HG03159 (cell line): ENCODE measurements around the gene RREB1.

Experiments used
- ATAC-seq: cut with Tn5 transposase; IDR thresholded peaks from one replicate; pipeline ENCODE4 v1.9.1; 2021; ENCODE audit warnings: mild to moderate bottlenecking, moderate library complexity; ENCODE audit not compliant: unreplicated experiment

RREB1 gene

DNA sequence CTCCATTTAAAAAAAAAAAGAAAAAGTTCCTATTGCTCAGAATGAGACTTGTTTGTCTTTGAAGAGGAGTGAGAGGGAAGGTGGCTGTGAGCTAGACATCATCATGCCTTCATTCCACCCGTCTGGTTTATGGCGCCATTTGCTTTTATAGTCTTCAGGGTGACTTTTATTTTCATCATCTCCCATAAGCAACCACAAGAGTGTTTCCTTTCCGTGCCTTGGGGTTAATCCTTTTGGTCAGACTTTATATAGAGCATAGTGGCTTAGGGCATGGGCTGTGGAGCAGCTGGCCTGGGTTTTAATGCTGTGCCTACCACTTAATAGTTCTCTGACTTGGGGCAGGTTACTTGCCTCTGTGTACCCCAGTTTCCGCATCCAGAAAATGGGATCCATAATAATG lies 77.8 kb downstream of the RREB1 start:
- ATAC-seq = no peak

DNA sequence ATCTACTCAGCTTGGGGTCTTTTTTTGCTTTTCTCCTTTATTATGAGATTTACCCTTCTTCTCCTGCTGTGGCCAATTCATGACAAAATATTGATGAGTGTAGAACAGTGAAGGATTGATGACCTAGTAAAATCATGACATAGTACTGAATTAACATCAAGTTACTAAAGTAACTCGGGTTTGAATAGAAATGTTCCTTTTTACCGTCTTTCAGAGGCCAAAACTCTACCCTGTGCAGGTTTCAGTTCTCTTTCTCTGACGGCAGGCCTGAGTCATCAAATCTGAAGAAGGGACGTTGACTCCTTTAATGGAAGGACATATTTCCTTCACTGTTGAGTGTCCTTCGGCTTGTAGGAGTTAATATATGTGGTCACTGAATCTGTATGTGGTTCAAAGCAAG lies 80.7 kb downstream of the RREB1 start:
- peak; percentile 88 for ATAC-seq

DNA sequence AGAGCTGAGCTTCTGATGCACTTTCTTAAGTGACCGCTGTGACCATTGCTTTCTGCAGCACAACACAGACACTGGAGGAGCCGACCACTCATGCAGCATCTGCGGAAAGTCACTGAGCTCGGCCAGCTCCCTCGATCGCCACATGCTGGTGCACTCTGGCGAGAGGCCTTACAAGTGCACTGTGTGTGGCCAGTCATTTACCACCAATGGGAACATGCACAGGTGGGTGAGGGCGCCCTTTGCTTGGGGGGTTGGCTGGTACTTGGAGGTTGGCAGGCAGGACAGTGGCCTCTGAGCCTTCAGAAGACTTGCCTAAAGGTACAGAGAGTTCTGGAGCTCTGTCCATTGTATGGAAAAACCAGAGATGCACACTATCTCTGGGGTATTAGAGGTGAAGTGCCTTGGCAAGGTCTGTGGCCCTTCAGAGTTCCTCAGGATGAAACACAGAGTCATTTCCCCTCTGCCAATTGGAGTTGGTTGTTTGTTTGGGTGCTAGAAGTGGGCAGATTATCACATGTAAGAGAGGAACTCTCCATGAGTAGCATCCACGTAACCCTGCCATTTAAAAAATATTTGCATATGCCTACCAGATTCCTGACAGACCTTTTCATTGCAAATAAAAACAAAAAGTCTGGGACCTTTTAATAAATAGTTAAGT lies 81.5 kb downstream of the RREB1 start:
- ATAC-seq = no peak

DNA sequence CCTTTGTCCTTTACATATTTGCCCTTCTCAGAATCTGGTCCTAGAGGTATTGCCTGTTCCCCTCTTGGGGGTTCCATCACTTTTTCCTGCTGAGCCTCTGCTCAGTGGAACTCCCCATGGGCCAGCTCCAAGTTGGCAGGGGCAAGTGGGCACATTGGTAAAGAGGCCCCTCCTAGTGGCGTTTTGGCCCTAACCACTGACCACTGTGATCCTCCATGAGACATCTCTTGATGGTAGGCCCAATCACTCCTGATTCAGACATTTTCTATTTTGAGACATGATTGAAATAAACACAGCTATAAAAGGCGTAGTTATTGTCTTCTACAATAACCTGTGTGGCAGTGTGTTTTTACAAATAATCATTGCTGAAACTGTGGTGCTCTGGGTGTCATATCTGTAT lies 83.0 kb downstream of the RREB1 start:
- no peak for ATAC-seq

DNA sequence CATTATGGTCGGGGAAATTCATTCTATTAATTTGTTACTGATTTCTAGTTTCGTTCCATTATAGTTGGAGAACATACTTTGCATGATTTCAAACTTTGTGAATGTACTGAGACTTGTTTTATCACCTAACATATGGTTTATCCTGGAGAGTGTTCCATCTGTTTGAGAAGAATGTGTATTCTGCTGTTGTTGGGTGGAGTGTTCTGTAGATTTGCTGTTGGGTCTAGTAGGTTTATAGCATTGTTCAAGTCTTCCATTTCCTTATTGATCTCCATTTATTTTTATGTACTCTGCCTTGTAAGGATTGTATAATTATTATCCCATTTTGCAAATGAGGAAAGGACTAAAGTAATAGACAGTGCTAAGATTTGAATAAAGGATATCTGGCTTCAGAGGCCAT lies 85.4 kb downstream of the RREB1 start:
- ATAC-seq = no peak

DNA sequence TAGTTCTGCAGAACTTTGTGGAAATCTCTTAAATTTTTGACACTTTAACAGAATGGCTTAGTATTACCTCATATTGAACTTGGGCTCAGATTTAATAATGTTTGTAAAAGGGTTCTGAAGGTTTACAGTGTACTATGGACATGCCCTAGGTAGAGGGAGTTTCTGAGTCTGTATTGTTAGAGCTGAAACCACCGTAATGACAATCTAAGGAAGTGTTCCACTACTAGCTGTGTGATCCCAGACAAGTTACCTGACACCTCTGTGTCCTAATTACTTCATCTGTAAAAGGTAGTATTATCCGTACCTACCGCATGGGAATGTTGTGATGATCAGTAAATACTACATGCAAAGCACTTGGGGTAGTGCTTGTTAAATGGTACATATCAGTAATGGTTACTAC lies 86.9 kb downstream of the RREB1 start:
- no peak for ATAC-seq

DNA sequence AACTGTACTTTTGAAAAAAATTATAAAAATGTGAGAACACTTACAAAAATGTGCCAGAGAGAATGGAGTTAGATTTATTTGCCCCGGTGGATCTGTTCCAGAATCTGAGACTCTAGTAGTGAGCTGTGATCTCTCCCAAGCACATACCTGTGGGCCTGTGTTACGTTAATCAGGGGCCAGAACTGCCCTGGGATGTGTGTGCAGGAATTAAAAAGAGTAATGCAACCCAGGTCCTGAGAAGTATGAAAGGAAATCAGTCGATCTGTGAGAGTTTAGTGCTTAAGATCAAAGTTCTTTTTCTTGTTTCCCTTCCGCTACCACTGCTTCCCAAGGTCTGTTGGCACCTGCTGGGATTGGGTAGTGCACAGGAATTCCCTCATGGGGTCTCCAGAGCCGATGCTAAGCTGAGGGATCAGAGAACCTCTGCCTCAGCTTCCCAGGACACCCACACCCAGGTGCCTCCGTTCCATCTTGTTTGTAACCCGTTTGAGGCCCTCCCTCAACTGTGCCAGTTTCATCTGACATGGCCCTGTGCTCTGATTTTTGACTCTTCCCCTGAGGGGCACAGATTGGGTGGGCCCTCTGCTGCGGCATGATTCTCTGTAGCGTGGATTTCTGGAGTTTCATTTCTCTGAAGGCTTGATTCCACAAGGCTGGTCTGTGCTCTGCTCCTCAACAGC lies 87.7 kb downstream of the RREB1 start:
- ATAC-seq = no peak

DNA sequence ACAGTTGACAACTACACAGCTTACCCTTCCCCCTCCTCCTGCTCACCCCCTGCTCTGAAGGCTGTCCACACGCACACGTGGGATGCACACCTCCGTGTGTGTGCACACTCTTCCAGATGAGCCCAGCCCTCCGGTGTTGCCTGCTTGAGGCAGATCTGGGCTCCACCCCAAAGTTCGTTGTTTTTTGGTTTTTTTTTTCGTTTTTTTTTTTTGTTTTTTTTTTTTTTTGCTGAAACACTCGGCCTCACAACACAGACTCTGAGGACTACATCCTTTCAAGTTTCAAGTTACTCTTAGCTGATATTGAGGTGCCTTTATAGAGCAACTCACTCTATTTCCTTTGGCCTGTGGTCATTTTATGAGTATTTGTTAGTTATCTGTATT lies 88.2 kb downstream of the RREB1 start:
- ATAC-seq = no peak

DNA sequence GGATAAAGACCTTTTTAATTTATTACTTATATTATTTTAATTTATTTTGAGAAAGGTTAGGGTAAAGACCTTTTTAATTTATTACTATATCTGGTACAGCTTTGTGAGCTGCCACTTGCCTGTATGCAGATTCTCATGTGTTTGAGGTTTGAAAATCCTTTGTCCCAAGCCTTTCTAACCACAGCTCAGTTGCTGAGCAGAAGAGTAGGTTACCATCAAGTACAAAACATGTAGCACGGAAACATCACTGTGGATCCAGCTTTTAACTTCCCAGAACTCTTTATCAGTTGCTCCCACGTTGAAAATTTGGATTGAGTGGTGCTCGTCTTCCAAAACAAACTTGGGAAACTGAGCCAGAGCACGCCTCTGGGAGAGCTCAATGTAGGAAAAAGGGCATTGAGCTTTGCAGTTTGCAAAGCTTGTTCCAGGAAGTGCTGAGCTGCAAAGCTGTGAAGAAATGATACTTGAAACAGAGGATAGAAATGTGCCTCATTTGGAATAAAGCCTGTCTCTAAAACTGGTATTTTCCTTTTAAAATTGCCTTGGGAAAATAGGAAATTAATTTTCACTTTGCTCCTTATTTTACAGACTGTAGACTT lies 89.0 kb downstream of the RREB1 start:
- ATAC-seq = no peak

DNA sequence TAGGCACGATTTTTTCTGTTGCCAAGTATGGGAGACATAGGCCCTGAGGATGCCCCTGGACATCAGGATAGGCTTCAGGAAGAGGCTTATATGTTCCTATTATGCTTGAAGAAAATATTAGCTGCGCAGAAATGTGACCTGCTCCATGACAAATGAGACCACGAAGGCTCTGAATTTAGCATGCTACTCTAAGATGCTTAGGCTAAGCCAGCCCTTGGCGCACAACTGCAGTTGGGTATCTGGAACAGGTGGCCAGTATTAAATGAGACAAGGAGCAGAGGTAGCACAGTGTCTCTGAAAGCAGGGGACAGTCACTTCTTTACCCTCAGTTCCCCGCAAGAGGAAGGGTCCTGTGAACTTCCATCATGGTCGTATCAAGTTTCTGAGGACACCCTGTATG lies 90.0 kb downstream of the RREB1 start:
- no peak for ATAC-seq

DNA sequence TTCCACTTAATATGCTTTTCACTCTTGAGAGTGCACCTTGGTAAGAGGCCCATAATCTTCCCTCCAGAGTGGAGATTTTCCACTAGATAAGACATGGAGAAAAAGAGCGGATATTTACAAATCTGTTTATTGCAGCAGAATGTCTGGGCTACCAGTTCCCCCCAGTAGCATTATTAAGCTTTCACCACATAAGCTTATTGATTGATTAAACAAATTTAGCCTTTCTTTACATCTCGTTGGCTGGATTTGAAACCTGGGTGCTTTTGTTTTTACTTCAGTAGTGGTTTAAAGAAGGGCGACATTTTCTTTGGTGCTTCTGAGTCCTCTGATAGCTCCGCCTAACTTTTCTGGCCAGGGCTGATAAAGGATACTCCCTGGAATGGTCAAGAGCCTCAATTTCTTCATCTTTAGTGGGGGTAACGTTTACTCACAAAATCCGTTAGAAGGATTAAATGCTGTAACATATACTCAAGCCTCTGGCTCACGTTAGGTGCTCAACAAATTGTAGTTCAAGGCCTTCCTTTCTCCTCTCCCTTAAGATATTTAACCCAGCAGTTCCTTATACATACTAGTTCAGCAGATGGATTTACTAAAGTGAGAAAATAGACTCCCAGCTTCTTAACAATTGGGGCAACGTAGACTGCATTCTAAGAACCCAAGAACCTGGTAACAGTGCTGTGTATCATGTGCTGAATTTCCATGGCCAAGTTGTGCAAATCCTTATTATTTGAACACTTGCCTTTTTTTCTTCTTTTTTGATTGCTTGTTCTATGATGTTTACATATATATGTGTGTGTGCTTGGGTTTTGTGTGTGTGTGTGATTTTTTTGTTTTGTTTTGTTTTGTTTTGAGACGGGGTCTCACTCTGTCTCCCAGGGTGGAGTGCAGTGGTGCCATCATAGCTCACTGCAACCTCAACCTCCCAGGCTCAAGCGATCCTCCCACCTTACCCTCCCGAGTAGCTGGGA lies 91.4 kb downstream of the RREB1 start:
- ATAC-seq = no peak

DNA sequence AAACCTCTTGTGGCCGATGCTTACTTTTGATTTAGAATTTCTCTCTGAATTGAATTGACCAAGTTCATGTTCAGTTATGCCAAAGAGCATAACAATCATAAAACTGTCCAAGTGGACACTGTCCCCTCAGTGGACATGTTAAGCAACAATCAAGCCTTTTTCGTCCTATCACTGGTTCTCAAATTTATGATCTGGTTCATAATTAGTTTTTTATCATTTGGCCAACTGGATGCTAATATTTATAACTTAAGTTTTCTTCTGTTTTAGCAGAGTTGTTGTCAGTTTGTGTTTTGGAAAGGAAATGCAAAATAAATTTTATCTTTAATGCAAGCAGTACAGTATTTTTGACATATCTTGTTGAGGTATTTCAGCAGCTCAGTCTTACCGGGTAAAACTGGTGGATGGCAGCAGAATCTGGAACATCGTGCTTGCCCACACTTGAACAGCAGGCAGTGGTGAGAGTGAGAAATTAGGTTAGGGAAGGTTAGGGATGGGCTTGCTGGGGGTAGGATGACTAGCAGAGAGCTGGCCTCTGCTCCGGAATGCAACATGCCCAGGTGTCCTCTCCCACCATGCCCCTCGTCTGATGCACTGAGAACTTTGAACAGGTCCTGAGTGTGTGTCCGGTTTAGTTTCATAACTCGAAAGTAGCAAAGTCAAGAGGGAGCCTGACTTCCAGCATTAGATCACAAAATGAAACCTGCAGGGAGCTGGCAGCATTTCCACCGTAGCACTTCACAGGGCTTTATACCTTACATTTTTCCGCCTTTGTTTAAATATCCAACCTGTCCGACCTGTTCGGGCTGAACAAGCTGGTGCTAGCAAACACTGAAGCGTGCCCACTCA lies 93.1 kb downstream of the RREB1 start:
- ATAC-seq = no peak

DNA sequence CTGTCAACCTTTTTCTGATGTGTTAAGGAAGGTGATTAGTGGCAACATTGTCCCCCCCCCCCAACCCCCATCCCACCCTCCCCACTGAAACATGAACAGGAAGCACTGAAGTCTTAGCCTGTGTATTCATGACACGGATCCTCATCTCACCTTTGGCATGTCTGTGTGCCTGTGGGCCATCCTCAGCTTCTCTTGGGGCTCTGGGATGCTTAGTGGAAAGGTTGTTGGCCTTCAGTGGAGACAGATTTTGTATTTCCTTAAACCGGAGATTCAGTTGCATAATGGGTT lies 93.6 kb downstream of the RREB1 start:
- ATAC-seq = no peak

DNA sequence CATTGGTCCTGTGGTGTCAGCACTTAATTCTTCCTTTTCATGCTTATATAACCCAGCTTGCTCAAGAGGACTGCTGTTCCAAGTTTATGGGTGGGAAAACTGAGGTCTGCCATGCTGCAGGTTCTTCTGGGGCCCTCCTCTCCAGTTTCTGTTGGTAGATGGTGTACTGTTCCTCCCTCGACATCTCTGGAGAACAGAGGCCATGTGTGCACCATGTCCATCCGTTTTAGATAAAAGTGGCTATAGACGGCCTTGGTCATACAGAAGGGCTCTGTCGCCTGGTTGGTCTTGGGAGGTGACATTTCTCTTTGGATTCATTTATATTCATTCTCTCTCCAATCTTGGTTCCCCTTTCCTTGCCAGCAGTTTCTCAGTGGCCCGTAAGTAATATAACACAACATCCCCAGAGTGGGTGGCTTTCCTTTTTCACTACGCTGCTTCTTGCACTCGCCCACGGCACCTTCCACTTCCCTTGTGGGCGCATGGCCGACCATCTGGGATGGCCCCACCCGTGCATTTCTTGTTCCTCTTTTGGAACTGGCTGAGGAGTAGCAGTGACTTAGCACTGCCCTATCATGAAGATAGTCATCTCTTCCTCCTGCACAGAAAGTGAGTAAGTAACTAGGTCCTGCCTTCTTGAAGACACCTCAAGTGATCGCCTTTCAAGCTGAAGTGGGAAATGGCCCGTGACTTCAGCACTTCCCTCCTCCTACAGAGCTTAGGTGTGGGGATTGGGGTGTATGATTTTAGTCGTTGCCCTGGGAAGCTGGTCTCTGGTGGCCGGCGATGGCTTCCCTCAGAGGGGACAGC lies 94.2 kb downstream of the RREB1 start:
- peak; percentile 90 for ATAC-seq

DNA sequence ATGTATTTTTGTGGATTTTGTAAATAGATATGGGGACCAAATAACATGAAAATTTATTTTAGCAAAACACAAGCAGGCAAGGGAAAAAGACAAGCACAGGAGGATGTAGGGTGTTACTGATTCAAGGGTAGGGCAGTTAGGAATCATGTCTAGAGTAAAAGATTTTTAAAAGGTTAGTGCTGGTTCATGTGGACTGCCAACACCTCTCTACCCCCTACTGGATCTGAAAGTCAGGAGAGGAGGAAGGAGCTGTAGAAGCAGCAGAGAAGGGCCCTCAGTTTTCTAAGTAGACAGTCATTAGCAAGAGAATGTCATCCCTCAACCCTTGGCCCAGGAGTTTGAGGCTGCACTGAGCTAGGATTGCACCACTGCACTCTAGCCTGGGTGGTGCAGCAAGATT lies 95.2 kb downstream of the RREB1 start:
- no peak for ATAC-seq

DNA sequence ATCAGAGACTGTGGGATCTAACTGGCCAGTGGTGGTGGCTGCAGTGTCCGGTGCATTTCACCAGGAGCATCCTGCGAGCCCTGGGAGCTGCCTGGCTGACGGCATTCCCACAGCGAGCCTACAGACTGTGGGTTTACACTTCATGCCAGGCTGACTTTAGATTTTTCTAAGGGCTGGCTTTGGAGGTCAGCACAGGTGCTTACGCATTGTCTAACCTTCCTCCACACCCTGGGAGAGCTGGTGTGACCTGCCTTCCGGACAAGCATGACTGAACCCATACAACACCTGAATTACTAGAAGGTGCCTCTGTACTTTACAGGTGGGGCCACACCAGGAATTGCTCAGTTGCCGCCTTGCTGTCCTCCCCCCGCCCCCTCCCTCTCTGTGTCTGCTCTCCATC lies 96.2 kb downstream of the RREB1 start:
- ATAC-seq = no peak

DNA sequence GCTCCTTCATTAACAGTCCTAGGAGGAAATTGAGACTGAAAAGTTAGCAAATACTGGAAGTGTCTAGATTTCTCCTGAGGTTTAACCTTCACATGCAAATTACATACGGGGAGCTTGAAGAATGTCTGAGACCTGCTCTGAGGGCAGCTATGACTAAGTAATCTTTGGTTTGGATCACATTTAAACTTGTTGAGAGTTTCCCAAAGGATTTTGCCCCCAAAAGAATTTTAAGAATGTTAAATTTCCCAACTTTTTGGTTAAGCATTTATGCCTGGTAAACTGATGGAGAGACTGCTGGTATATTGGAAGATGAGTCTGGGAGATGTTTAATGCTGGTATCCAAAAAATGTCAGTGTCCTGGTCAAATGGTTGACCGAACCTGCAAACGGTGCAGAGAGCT lies 97.0 kb downstream of the RREB1 start:
- ATAC-seq = no peak

DNA sequence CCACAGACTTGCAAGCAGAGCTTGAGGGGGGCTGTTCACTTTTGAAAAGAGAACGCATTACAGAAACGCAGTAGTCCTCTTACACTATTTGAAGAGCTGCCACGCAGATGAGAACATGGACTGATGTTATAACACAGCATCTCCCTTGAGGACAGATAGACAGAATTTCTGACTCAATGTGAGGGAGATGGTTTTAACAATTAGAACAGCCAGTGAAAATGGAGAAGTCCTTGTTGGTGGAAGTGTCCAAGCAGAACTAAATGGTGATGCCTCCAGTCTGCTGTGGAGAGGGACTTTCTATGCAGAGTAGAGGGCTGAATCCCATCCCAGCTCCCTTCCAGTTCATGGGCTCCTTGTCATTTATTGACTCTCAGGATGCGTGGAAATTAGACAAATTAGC lies 100.0 kb downstream of the RREB1 start:
- ATAC-seq = no peak

DNA sequence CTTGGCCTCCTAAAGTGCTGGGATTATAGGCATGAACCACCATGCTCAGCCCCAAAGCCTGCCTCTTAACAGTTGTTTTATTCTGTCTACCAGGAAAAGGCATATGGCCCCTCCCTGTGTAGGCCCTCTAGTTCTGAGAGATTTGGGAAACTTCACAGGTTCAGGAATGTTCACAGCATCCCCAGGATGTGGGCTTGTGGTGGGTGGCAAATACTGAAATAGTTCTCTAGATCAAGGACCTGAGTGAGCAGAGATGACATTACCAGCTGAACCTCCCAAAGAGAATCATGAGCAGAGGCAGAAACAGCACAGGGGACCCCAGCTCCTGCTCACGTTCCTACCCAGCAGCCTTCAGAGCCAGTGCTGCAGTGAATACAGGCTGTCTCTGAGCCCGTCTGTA lies 105.7 kb downstream of the RREB1 start:
- ATAC-seq = no peak

DNA sequence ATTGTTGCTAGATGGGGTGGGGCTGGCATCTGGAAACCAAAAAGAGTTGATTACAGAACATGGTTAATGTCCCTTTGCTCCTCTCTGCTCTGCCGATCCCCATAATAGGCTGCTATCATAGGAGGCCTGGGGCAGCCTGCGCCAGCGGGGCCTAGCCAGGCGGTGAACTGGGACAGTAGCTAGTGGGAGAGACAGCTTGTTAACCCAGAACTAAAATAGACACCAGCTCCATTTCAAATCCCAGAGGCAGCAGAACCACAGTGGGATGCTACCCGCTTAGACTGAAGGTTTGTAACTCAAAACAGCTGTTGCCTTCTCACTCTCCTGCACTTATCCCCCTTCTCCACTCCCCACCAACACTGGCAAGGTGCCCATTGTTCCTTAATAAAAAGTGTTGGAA lies 106.7 kb downstream of the RREB1 start:
- no peak for ATAC-seq
